OCI-LY3 (cell line): Measurements from ENCODE around the gene IDH2.

Source experiments
- H2AFZ ChIP-seq: fragments of 200-600, 300-600 bp; shearing (Covaris generic); 2 replicates; pipeline ENCODE4 v1.6.0; 2014; ENCODE audit warnings: antibody characterized with exemption, low read depth, low read length
- H3K27ac ChIP-seq: fragments of 200-600, 300-600 bp; sonication (generic); 2 replicates; pipeline ENCODE4 v1.5.1; 2014; ENCODE audit warnings: mild to moderate bottlenecking, low read length, moderate library complexity, mixed read lengths
- H3K27me3 ChIP-seq: fragments of 200-600, 300-600 bp; sonication (generic); 2 replicates; pipeline ENCODE4 v1.6.1; 2014; ENCODE audit warnings: low read depth, low read length, mixed read lengths
- H3K36me3 ChIP-seq: fragments of 200-600, 300-600 bp; sonication (generic); replicated peaks from 2 replicates; pipeline ENCODE3; 2014; ENCODE audit warnings: low read depth, low read length, mixed read lengths
- H3K4me1 ChIP-seq: fragments of 300-600, 200-600 bp; sonication (generic); 2 replicates; pipeline ENCODE4 v1.6.1; 2014; ENCODE audit warnings: low read length, mixed read lengths
- H3K4me2 ChIP-seq: fragments of 200-600, 300-600 bp; sonication (generic); 2 replicates; pipeline ENCODE4 v1.6.1; 2014; ENCODE audit warnings: low read length, mixed read lengths
- H3K4me3 ChIP-seq: fragments of 300-600, 200-600 bp; sonication (generic); 2 replicates; pipeline ENCODE4 v1.5.1; 2014; ENCODE audit warnings: antibody characterized with exemption, mild to moderate bottlenecking, low read length, moderate library complexity
- H3K79me2 ChIP-seq: fragments of 300-600, 200-600 bp; shearing (Covaris generic); 2 replicates; pipeline ENCODE4 v1.6.1; 2014; ENCODE audit warnings: mild to moderate bottlenecking, low read length, mixed read lengths
- H3K9ac ChIP-seq: fragments of 300-600, 200-600 bp; shearing (Covaris generic); 2 replicates; pipeline ENCODE4 v1.6.0; 2014; ENCODE audit warnings: mild to moderate bottlenecking, low read length, moderate library complexity
- H3K9me3 ChIP-seq: fragments of 200-600, 300-600 bp; shearing (Covaris generic); 2 replicates; pipeline ENCODE4 v1.6.1; 2014; ENCODE audit warnings: low read length, mixed read lengths; ENCODE audit not compliant: insufficient read depth
- H4K20me1 ChIP-seq: fragments of 200-600, 300-600 bp; sonication (generic); 2 replicates; pipeline ENCODE4 v1.6.1; 2016; ENCODE audit warnings: low read length, mixed read lengths; ENCODE audit not compliant: insufficient read depth
- CTCF ChIP-seq: fragments of 200-600, 300-600 bp; sonication (generic); IDR thresholded peaks from 2 replicates; pipeline ENCODE4 v1.5.1; 2014; ENCODE audit warnings: antibody characterized with exemption, low read length, low read depth
- EZH2phosphoT487 ChIP-seq: fragments of 200-600 bp; shearing (Covaris generic); IDR thresholded peaks from 2 replicates; pipeline ENCODE4 v1.6.1; 2018; ENCODE audit warnings: antibody characterized with exemption, mixed run types, low read depth

IDH2 gene

DNA sequence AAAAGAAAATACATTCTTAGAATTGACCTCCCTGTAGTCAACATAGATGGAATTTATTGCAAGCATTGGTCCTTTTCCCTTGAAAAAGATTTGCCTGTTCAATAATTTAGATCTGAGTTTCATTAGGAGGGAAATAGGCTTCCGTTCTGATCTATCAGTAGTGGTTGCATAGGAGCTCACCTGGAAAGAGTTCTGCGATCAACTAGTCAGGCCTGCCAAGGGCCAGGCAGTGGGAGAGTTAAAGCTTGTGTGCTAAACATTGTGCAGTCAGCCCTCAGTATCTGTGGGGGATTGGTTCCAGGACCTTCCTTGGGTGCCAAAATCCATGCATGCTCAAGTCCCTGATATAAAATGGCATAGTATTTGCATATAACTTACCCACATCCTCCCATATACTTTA, 29.6 kb upstream of the IDH2 start:
- no peak overlapping the region for H3K27ac ChIP-seq
- TF ChIP-seq CTCF (no peak), EZH2phosphoT487 (no peak)
- no peaks in the 10 kb centered on the region for H3K79me2 ChIP-seq
- H3K27me3 ChIP-seq, result peaks cover 6% of the 10 kb centered on the region
- H3K36me3 ChIP-seq, result no peaks in the 10 kb centered on the region
- H2AFZ ChIP-seq, result no peak overlapping the region
- H3K4me3 ChIP-seq, result no peak overlapping the region
- H3K4me1 ChIP-seq, result peaks cover 9% of the 10 kb centered on the region; the same call in 1 of the 2 replicates
- no peak overlapping the region for H3K9ac ChIP-seq
- H4K20me1 ChIP-seq, result no peaks in the 10 kb centered on the region
- no peak overlapping the region for H3K4me2 ChIP-seq
- no peaks in the 10 kb centered on the region for H3K9me3 ChIP-seq

DNA sequence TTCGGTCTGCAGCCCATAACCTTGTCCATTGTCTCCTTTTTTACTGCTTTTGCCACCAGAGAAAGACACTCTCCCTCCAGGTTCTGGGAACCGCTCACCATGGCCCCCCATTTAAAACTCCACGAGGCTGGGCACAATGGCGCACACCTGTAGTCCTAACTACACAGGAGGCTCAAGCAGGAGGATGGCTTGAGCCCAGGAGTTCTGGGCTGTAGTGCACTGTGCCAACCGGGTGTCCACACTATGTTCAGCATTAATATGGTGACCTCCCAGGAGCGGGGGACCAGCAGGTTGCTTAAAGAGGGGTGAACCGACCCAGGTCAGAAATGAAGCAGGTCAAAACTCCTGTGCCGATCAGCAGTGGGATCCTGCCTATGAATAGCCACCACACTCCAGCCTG, 28.0 kb upstream of the IDH2 start:
- H3K36me3 ChIP-seq, result no peaks in the 10 kb centered on the region
- H3K9ac ChIP-seq, result no peak overlapping the region
- no peak overlapping the region for H3K4me3 ChIP-seq
- no peak overlapping the region for H2AFZ ChIP-seq
- H3K9me3 ChIP-seq, result no peaks in the 10 kb centered on the region
- no peaks in the 10 kb centered on the region for H4K20me1 ChIP-seq
- H3K4me2 ChIP-seq, result no peak overlapping the region
- H3K27me3 ChIP-seq, result peaks cover 10% of the 10 kb centered on the region
- H3K79me2 ChIP-seq, result no peaks in the 10 kb centered on the region
- H3K27ac ChIP-seq, result no peak overlapping the region
- H3K4me1 ChIP-seq, result peaks cover 13% of the 10 kb centered on the region; the same call in 1 of the 2 replicates
- TF ChIP-seq EZH2phosphoT487, result no peak
- TF ChIP-seq CTCF, result no peak

GRCh38 chr15:90126596-90127435, 24.5 kb upstream of the IDH2 start:
- peaks cover 10% of the 10 kb centered on the region for H3K27me3 ChIP-seq
- H3K4me3 ChIP-seq, result no peak overlapping the region
- H4K20me1 ChIP-seq, result no peaks in the 10 kb centered on the region
- H3K9ac ChIP-seq, result no peak overlapping the region
- H2AFZ ChIP-seq, result no peak overlapping the region
- TF ChIP-seq CTCF (no peak), EZH2phosphoT487 (no peak)
- H3K27ac ChIP-seq, result no peak overlapping the region
- H3K36me3 ChIP-seq, result no peaks in the 10 kb centered on the region
- no peaks in the 10 kb centered on the region for H3K9me3 ChIP-seq
- H3K4me1 ChIP-seq, result peaks cover 13% of the 10 kb centered on the region; the same call in 1 of the 2 replicates
- no peaks in the 10 kb centered on the region for H3K79me2 ChIP-seq
- H3K4me2 ChIP-seq, result no peak overlapping the region

- TF ChIP-seq CTCF, result no peak
- TF ChIP-seq EZH2phosphoT487, result no peak
- H2AFZ ChIP-seq, result no peak overlapping the region
- no peaks in the 10 kb centered on the region for H4K20me1 ChIP-seq
- peaks cover 9% of the 10 kb centered on the region; the same call in 1 of the 2 replicates for H3K4me1 ChIP-seq
- no peak overlapping the region for H3K27ac ChIP-seq
- no peaks in the 10 kb centered on the region for H3K79me2 ChIP-seq
- no peak overlapping the region for H3K9ac ChIP-seq
- H3K4me2 ChIP-seq, result no peak overlapping the region
- H3K36me3 ChIP-seq, result no peaks in the 10 kb centered on the region
- peaks cover 10% of the 10 kb centered on the region for H3K27me3 ChIP-seq
- H3K9me3 ChIP-seq, result no peaks in the 10 kb centered on the region
- H3K4me3 ChIP-seq, result no peak overlapping the region
Observed at GRCh38 chr15:90126022-90126421, 23.8 kb upstream of the IDH2 start.
